ENCODE measurements around the gene FGFR2.

GRCh38 chr10:121640266-121640665 is 42.0 kb upstream of the FGFR2 start:
- TF ChIP-seq CTCF (IDR thresholded peaks at IDR 0.05): no peak
- TF ChIP-seq POLR2A (IDR thresholded peaks at IDR 0.05): no peak

All from thyroid gland (tissue), 4 donors.